ENCODE data around the gene EMP2. TPM values are rescaled to one million over a fixed set of nuclear protein-coding genes. Genes with fewer than 3 reads are reported as not detected.
A peak's percentile ranks its signal among the peaks of the same experiment; 100 is the strongest.

Gene EMP2
- total and polyA plus RNA-seq, 3 donors from 2014 or later, result 9.3 to 18.4 (median 13.1) TPM

DNA sequence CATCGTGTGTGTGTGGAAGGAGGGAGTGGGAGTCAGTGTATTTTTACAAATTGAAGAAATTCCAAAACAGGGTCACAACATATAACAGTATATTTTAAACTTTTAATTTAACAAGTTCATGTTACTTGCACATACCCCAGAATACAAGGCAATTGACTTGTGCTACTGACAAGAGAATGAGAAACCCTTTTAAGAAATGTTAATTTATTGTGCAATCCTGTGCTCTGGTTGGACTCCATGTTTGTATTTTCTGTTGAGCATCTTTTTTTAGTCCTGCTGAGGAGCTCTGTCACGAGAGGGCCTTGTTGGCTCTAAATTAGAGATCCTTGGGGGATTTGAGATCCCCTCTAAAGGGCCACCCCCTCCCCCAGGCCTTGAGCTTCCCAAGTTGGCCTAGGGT lies 1.1 kb upstream of the EMP2 start:
- 24 to 48% methylated on average over 2 of the region's 2 CpGs for WGBS, 2 donors
- no peaks in the 10 kb centered on the region for H3K9me3 ChIP-seq
- no peak overlapping the region for H3K27ac ChIP-seq
- H3K36me3 ChIP-seq (ENCODE audit: low read depth, missing control alignments), result no peaks in the 10 kb centered on the region
- H3K4me3 ChIP-seq, result no peak overlapping the region
- H3K4me1 ChIP-seq, result peaks cover 27% of the 10 kb centered on the region
- intact Hi-C loops (cut with DNase I; ENCODE audit: low total_unique reads), result no loop called here
- no peaks in the 10 kb centered on the region for H3K27me3 ChIP-seq
- TF ChIP-seq, protein P1, sequence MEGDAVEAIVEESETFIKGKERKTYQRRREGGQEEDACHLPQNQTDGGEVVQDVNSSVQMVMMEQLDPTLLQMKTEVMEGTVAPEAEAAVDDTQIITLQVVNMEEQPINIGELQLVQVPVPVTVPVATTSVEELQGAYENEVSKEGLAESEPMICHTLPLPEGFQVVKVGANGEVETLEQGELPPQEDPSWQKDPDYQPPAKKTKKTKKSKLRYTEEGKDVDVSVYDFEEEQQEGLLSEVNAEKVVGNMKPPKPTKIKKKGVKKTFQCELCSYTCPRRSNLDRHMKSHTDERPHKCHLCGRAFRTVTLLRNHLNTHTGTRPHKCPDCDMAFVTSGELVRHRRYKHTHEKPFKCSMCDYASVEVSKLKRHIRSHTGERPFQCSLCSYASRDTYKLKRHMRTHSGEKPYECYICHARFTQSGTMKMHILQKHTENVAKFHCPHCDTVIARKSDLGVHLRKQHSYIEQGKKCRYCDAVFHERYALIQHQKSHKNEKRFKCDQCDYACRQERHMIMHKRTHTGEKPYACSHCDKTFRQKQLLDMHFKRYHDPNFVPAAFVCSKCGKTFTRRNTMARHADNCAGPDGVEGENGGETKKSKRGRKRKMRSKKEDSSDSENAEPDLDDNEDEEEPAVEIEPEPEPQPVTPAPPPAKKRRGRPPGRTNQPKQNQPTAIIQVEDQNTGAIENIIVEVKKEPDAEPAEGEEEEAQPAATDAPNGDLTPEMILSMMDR (IDR thresholded peaks at IDR 0.05), result no peak
- no peak for TF ChIP-seq POLR2A (IDR thresholded peaks at IDR 0.05)
- DNase-seq, result no peak

DNA sequence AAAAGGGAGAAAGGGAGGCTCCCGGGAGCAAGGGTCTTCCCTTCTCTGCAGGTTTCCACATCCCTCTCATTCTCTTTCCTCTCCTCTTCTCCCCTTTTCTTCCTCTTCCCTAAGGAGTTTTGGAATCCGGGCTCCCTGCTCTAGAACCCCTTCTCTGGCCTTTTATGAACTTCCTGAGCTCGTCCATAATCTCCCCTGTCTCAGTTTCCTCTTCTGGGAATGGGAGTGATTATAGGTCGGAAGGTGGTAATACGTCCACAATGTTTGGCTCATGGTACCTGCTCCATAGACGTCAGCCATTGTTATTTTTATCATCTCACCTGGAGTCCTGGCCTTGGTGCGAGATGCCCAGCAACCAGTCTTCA lies 467 bp upstream of the EMP2 start:
- peak overlapping the region; percentile 84 to 88 for H3K27ac ChIP-seq
- H3K9me3 ChIP-seq, result no peaks in the 10 kb centered on the region
- WGBS, 2 donors, result 18 to 23% methylated on average over 7 of the region's 7 CpGs
- H3K27me3 ChIP-seq, result no peaks in the 10 kb centered on the region
- H3K4me3 ChIP-seq, result peak overlapping the region; percentile 85 to 91
- intact Hi-C loops (cut with DNase I; ENCODE audit: low total_unique reads), result no loop called here
- DNase-seq, result no peak
- peaks cover 27% of the 10 kb centered on the region for H3K4me1 ChIP-seq
- TF ChIP-seq POLR2A (IDR thresholded peaks at IDR 0.05), result no peak
- no peaks in the 10 kb centered on the region for H3K36me3 ChIP-seq (ENCODE audit: low read depth, missing control alignments)

DNA sequence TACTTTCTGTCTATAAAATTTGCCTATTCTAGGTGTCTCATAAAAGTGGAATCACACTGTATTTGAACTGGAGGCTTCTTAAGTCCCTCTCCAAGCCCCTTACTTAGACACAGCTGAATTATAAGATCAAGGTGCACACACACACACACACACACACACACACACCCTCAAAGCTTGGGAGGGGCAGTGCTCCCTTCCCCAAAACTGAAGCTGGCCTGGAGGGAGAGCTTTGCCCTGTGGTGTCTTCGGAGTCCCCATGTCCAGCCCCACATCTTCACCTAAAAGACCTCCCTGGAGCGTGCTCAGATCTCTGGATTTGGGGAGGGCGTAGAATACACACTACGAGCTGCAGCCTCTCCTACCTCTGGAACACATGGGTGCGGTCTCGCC lies 828 bp downstream of the EMP2 start:
- intact Hi-C loops (cut with DNase I; ENCODE audit: low total_unique reads), result no loop called here
- H3K4me3 ChIP-seq, result peak overlapping the region; percentile 85 to 91
- peaks cover 27% of the 10 kb centered on the region for H3K4me1 ChIP-seq
- no peaks in the 10 kb centered on the region for H3K9me3 ChIP-seq
- no peaks in the 10 kb centered on the region for H3K36me3 ChIP-seq (ENCODE audit: low read depth, missing control alignments)
- 7 to 9% methylated on average over 6 of the region's 6 CpGs for WGBS, 2 donors
- no peaks in the 10 kb centered on the region for H3K27me3 ChIP-seq
- TF ChIP-seq POLR2A (IDR thresholded peaks at IDR 0.05), result no peak
- TF ChIP-seq, protein P1 (IDR thresholded peaks at IDR 0.05), result no peak
- no peak for DNase-seq
- peak overlapping the region; percentile 84 to 88 for H3K27ac ChIP-seq

DNA sequence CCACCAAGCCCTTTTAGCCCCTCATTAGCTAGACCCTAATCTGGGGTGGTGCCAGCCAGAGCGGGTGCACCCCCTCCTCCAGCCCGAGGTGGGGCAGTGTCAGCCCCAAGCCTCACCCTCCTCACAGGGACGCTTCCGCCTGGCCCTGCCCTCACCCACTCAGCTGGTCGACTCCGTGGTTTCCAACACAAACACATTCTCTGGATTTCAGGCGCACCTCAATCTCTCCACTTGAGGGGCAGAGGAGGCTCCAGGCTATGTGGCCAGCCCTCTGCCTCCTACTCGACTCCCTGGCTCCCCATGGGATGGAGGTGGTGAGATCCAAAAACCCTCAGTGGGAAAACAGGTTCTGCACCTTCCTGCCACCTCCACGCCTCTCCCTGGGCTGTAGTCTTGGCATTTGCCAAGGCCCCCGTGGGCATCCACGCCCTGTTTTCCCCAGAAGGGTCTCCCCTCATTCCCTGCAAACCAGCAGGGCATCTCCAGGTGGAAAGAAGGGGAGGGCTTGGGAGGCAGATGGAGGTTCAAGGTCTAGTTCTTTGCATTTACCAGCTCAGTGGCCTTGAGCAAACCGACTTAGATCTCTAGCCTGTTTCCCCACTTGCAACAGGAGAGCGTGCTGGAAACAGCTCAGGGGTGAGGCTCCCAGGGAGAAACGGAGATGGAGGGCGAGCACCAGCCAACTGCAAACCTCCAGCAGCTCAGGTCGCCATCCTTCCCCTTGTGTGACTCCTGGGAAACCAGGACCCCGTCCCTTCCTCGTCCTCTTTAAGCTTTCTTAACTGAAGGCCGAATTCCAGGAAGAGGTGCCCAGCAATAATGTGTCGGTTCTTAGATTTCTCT lies 1.7 kb downstream of the EMP2 start:
- Histone ChIP-seq H3K4me3 (peak overlapping the region in 1 of 2 donors; percentile 91), H3K27ac (peak overlapping the region in 1 of 2 donors; percentile 45), H3K9me3 (no peaks in the 10 kb centered on the region), H3K27me3 (no peaks in the 10 kb centered on the region), H3K36me3 (ENCODE audit: low read depth, missing control alignments) (no peaks in the 10 kb centered on the region), H3K4me1 (peaks cover 27% of the 10 kb centered on the region)
- WGBS, 2 donors, result 32 to 39% methylated on average over 19 to 20 of the region's 20 CpGs
- TF ChIP-seq POLR2A (IDR thresholded peaks at IDR 0.05), result no peak
- TF ChIP-seq, protein P1 (IDR thresholded peaks at IDR 0.05), result no peak
- intact Hi-C loops (cut with DNase I; ENCODE audit: low total_unique reads), result no loop called here
- no peak for DNase-seq

DNA sequence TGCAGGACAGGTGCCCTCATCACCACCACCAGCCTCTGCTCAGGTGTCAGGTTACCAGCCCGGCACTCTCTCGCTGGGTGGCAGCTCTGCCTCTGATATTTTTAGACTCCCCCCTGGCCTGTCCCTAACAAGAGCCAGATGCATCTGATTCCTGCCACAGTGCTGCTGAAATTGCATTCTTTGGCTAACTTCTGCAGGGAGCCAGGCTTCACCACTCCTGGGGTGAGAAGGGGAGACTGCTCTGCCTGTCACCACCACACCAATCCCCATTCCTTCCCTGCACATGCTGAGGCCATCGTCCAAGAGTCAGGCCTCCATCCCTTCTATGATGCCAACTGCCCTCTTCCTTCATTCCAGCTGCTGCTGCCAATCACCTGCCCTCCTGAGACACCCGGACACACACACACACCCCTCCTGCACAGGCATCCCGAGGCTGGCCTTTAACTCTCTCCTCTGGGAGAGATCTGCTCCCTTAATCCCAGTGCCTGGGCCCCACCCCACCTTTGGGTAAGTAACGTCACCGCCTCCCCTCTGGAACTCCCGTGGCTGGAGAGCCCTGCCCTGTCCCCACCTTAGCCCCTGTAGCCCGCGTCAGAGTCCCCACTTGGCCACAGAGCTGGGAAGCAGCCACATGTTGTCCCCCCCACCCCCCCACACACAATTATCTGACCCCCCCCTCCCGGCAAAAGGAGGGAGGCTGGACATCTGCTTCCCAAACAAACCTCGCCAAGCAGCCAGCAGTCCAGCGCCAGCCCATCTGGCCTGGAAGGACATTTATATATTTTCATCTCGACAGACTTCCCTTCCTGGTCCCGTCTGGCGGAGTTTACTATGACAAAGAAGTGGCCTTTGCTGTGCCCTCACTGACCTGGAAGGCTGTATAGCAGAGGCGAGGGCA lies 2.8 kb downstream of the EMP2 start:
- intact Hi-C loops (cut with DNase I; ENCODE audit: low total_unique reads), result no loop called here
- DNase-seq, result no peak
- Histone ChIP-seq H3K27ac (peak overlapping the region in 1 of 2 donors; percentile 45), H3K36me3 (ENCODE audit: low read depth, missing control alignments) (no peaks in the 10 kb centered on the region), H3K9me3 (no peaks in the 10 kb centered on the region), H3K4me1 (peaks cover 25% of the 10 kb centered on the region), H3K4me3 (no peak overlapping the region), H3K27me3 (no peaks in the 10 kb centered on the region)
- TF ChIP-seq, protein P1 (IDR thresholded peaks at IDR 0.05), result no peak
- TF ChIP-seq POLR2A (IDR thresholded peaks at IDR 0.05), result no peak
- 38 to 45% methylated on average over 12 to 17 of the region's 17 CpGs for WGBS, 2 donors
